PC-3 (cell line): Measurements from ENCODE around the gene JAK3. TPM values are rescaled to one million over a fixed set of nuclear protein-coding genes. Genes with fewer than 3 reads are reported as not detected.

Experiments used
- ATAC-seq: fragments of 200-7000 bp; cut with Tn5 transposase; 2 replicates; pipeline ENCODE4 v1.9.1; 2020; ENCODE audit warnings: mild to moderate bottlenecking, moderate library complexity
- BruUV-seq: library from RNA; stranded (reverse); fragments of 400-500 nt; replicated peaks from 2 replicates; lab custom pipeline; 2021; lab: Mats Ljungman, UMichigan
- CTCF ChIA-PET: fragments of 300-600 bp; sonication (Branson Sonifier 250); formaldehyde crosslinking; loops from one replicate; lab custom pipeline; 2022; ENCODE audit warnings: antibody characterized with exemption; lab: Charles Lee
- POLR2A ChIA-PET: fragments of 300-600 bp; sonication (Branson Sonifier 250); formaldehyde crosslinking; loops from one replicate; lab custom pipeline; 2022; ENCODE audit warnings: antibody characterized with exemption; ENCODE audit not compliant: unreplicated experiment; lab: Charles Lee
- DNase-seq: peaks from one replicate; pipeline ENCODE4 v3.0.0-alpha.2; 2015
- H2AFZ ChIP-seq: fragments of 300-600 bp; sonication (generic); 2 replicates; pipeline ENCODE4 v1.6.0; 2016; ENCODE audit warnings: antibody characterized with exemption, low read length
- H3F3A ChIP-seq: fragments of 300-600 bp; sonication (generic); one replicate; pipeline ENCODE4 v1.6.0; 2017; ENCODE audit warnings: antibody characterized with exemption, low read length, control low read depth, mild to moderate bottlenecking; ENCODE audit not compliant: unreplicated experiment
- H3K27ac ChIP-seq: fragments of 300-600 bp; sonication (generic); 2 replicates; pipeline ENCODE4 v1.5.1; 2016; ENCODE audit warnings: mild to moderate bottlenecking, low read length
- H3K27me3 ChIP-seq: fragments of 300-600 bp; sonication (generic); 2 replicates; pipeline ENCODE4 v1.6.1; 2016; ENCODE audit warnings: low read length, mixed read lengths
- H3K36me3 ChIP-seq: fragments of 300-600 bp; sonication (generic); 2 replicates; pipeline ENCODE4 v1.6.1; 2016; ENCODE audit warnings: low read depth, mixed run types, low read length, mixed read lengths
- H3K4me1 ChIP-seq: fragments of 300-600 bp; sonication (generic); 2 replicates; pipeline ENCODE4 v1.5.1; 2016; ENCODE audit warnings: low read length; ENCODE audit not compliant: insufficient read depth
- H3K4me2 ChIP-seq: fragments of 300-600 bp; sonication (generic); 2 replicates; pipeline ENCODE4 v1.6.0; 2016; ENCODE audit warnings: low read length
- H3K4me3 ChIP-seq: fragments of 300-600 bp; sonication (generic); 2 replicates; pipeline ENCODE4 v1.5.1; 2016; ENCODE audit warnings: mild to moderate bottlenecking, low read length, mixed read lengths
- H3K79me2 ChIP-seq: fragments of 300-600 bp; sonication (generic); 2 replicates; pipeline ENCODE4 v1.6.1; 2017; ENCODE audit warnings: low read length, mixed read lengths
- H3K9ac ChIP-seq: fragments of 300-600 bp; sonication (generic); 2 replicates; pipeline ENCODE4 v1.6.0; 2016; ENCODE audit warnings: mild to moderate bottlenecking, low read length
- H3K9me2 ChIP-seq: fragments of 300-600 bp; sonication (generic); replicated peaks from 2 replicates; pipeline ENCODE4 v1.6.1; 2016; ENCODE audit warnings: mixed run types, low read length, mixed read lengths
- H3K9me3 ChIP-seq: fragments of 300-600 bp; sonication (generic); 2 replicates; pipeline ENCODE4 v1.6.1; 2016; ENCODE audit warnings: low read length, mixed read lengths
- H4K20me1 ChIP-seq: fragments of 300-600 bp; sonication (generic); 2 replicates; pipeline ENCODE4 v1.6.1; 2016; ENCODE audit warnings: low read length, mixed read lengths
- CTCF ChIP-seq: fragments of 300-600 bp; sonication (generic); conservative IDR thresholded peaks from 2 replicates; pipeline ENCODE4 v1.5.1; 2017; ENCODE audit warnings: antibody characterized with exemption, low read depth, mild to moderate bottlenecking, low read length
- EZH2 ChIP-seq: fragments of 300-600 bp; sonication (generic); IDR thresholded peaks from one replicate; pipeline ENCODE4 v1.6.1; 2017; ENCODE audit warnings: antibody characterized with exemption, mild to moderate bottlenecking, low read length; ENCODE audit not compliant: unreplicated experiment
- EZH2phosphoT487 ChIP-seq: fragments of 300-600 bp; sonication (generic); IDR thresholded peaks from 2 replicates; pipeline ENCODE4 v1.6.1; 2018; ENCODE audit warnings: mild to moderate bottlenecking, antibody characterized with exemption, low read length, borderline replicate concordance
- intact Hi-C: fragments of 100-400 bp; cut with micrococcal nuclease; formaldehyde crosslinking; loops from 2 replicates; pipeline ENCODE4 v1.9.0; 2023
- total RNA-seq: library from RNA; depleted of rRNA; stranded (reverse); fragments of >200 nt; gene quantifications from 2 replicates; pipeline ENCODE4 v1.2.3, GENCODE V29; 2014

Gene JAK3
- total RNA-seq, 1 experiment from 2014 or later, result 1.5 TPM

- no peaks in the 10 kb centered on the region for H4K20me1 ChIP-seq
- H2AFZ ChIP-seq, result no peak within 1 kb of the TSS
- H3K27ac ChIP-seq, result no peak within 1 kb of the TSS
- CTCF ChIA-PET, result interaction anchor here (0.6 to 3.1 kb wide), 3 partner anchors 12 to 66 kb away, joined by 3 to 105 read pairs (median 10); partner anchors contain the start of genes CCDC124 and RPL18A
- H3K36me3 ChIP-seq, result no peaks in the 10 kb centered on the region
- H3K9me2 ChIP-seq, result no peaks in the 10 kb centered on the region
- no peak within 1 kb of the TSS for H3K4me3 ChIP-seq
- no peaks in the 10 kb centered on the region for H3K9me3 ChIP-seq
- no TSS peak for BruUV-seq
- POLR2A ChIA-PET, result interaction anchor here (0.5 kb wide), 1 partner anchor 77 kb away, joined by 6 read pairs; no protein-coding TSS in a partner anchor
- H3F3A ChIP-seq, result no peaks in the 10 kb centered on the region
- peak; percentile 22; the same call in 1 of the 2 replicates for ATAC-seq
- no peak within 1 kb of the TSS for H3K9ac ChIP-seq
- H3K27me3 ChIP-seq, result 0 out of 2 replicates have a peak, but pooled peaks cover 12% of the 10 kb centered on the region
- H3K79me2 ChIP-seq, result no peaks in the 10 kb centered on the region
- H3K4me2 ChIP-seq, result no peak within 1 kb of the TSS
- H3K4me1 ChIP-seq, result peaks cover 5% of the 10 kb centered on the region; the same call in 1 of the 2 replicates
- DNase-seq, result peak; percentile 16
- no peak for TF ChIP-seq EZH2phosphoT487
- intact Hi-C loops, result loop anchor here (5.0 kb wide), 1 partner anchor 125 kb away; no protein-coding TSS in a partner anchor
Measured at GRCh38 chr19:17871878-17872250, 24.1 kb upstream of the JAK3 start, which contains the start of gene SLC5A5. Gene SLC5A5, plus strand, starts transcription at chr19:17871945. Its CDS starts 375 bp downstream, at chr19:17872320.

GRCh38 chr19:17871032-17871877 lies 23.5 kb upstream of the JAK3 start:
- intact Hi-C loops, result loop anchor here (5.0 kb wide), 1 partner anchor 126 kb away; no protein-coding TSS in a partner anchor
- no peak overlapping the region for H2AFZ ChIP-seq
- no peaks in the 10 kb centered on the region for H3K36me3 ChIP-seq
- no peaks in the 10 kb centered on the region for H3K9me3 ChIP-seq
- no peaks in the 10 kb centered on the region for H3K79me2 ChIP-seq
- H3F3A ChIP-seq, result no peaks in the 10 kb centered on the region
- CTCF ChIA-PET, result interaction anchor here (0.6 to 3.1 kb wide), 4 partner anchors 12 to 67 kb away, joined by 3 to 105 read pairs (median 12); partner anchors contain the start of genes CCDC124 and RPL18A
- H3K4me2 ChIP-seq, result no peak overlapping the region
- 0 out of 2 replicates have a peak, but pooled peaks cover 12% of the 10 kb centered on the region for H3K27me3 ChIP-seq
- no TSS peak for BruUV-seq
- DNase-seq (no peak), ATAC-seq (no peak)
- no peak overlapping the region for H3K9ac ChIP-seq
- peaks cover 5% of the 10 kb centered on the region; the same call in 1 of the 2 replicates for H3K4me1 ChIP-seq
- H3K4me3 ChIP-seq, result no peak overlapping the region
- H4K20me1 ChIP-seq, result no peaks in the 10 kb centered on the region
- H3K27ac ChIP-seq, result no peak overlapping the region
- POLR2A ChIA-PET, result no interaction called here
- no peaks in the 10 kb centered on the region for H3K9me2 ChIP-seq
- TF ChIP-seq EZH2phosphoT487 (no peak), CTCF (no peak), EZH2 (no peak)

- Histone ChIP-seq H3K9me2 (no peaks in the 10 kb centered on the region), H3K9ac (no peak overlapping the region), H3K9me3 (no peaks in the 10 kb centered on the region), H3K4me2 (no peak overlapping the region), H3K4me3 (no peak overlapping the region), H3K27me3 (0 out of 2 replicates have a peak, but pooled peaks cover 12% of the 10 kb centered on the region), H3K79me2 (no peaks in the 10 kb centered on the region), H4K20me1 (peaks cover 8% of the 10 kb centered on the region; the same call in 1 of the 2 replicates), H3K27ac (no peak overlapping the region), H3F3A (peaks cover 15% of the 10 kb centered on the region), H3K36me3 (peaks cover 5% of the 10 kb centered on the region; the same call in 1 of the 2 replicates), H2AFZ (no peak overlapping the region), H3K4me1 (peaks cover 13% of the 10 kb centered on the region)
- POLR2A ChIA-PET, result no interaction called here
- intact Hi-C loops, result no loop called here
- no TSS peak for BruUV-seq
- no peak for DNase-seq
- CTCF ChIA-PET, result interaction anchor here (3.1 kb wide), 1 partner anchor 64 kb away, joined by 105 read pairs; the partner anchor contains the start of gene CCDC124
- TF ChIP-seq EZH2phosphoT487, result no peak
- no peak for ATAC-seq
Measured at GRCh38 chr19:17869114-17869608, 21.4 kb upstream of the JAK3 start.
